Keratinocyte (primary cell): ENCODE data around the gene MRPL41.
"Not testable (repeated sequence)": the region's sequence is repeated elsewhere in the genome, so short reads cannot be mapped to it uniquely, and the experiment has no call there.

Experiments used
- CTCF ChIP-seq, 3 experiments: IDR thresholded peaks in 1 of 3; conservative IDR thresholded peaks in 1 of 3; optimal IDR thresholded peaks in 1 of 3; 2 replicates in 2 of 3; 3 replicates in 1 of 3; pipeline versions ENCODE3 to v1.5.1; 2011; ENCODE audit warnings: low read length in 3 of 3, mild to moderate bottlenecking in 3 of 3, moderate library complexity in 2 of 3, control low read depth in 1 of 3, inconsistent platforms in 1 of 3; ENCODE audit not compliant: insufficient read depth in 2 of 3; ENCODE audit errors: extremely low read depth in 1 of 3
- EZH2 ChIP-seq: IDR thresholded peaks from one replicate; pipeline ENCODE4 v1.6.1; 2012; ENCODE audit warnings: inconsistent platforms, mild to moderate bottlenecking, low read length, moderate library complexity

- not testable (repeated sequence) for TF ChIP-seq CTCF (optimal IDR thresholded peaks at IDR 0.05 in 1 of 3, IDR thresholded peaks at IDR 0.05 in 1 of 3, conservative IDR thresholded peaks at IDR 0.05 in 1 of 3; ENCODE audit: extremely low read depth in 1 of 3, insufficient read depth in 2 of 3, low read length in 3 of 3); EZH2
These were observed 44.9 kb downstream of the MRPL41 start for GRCh38 chr9:137596577-137596976.
